NCI-H748 treated with DMSO at 0.1 percent for 48 hours (cell line): ENCODE results near the gene TBCEL.
"Not testable (repeated sequence)": the region's sequence is repeated elsewhere in the genome, so short reads cannot be mapped to it uniquely, and the experiment has no call there.

Experiments
- DNase-seq: peaks from one replicate; lab custom pipeline; 2025; lab: John Stamatoyannopoulos, UW

The TBCEL gene, protein sequence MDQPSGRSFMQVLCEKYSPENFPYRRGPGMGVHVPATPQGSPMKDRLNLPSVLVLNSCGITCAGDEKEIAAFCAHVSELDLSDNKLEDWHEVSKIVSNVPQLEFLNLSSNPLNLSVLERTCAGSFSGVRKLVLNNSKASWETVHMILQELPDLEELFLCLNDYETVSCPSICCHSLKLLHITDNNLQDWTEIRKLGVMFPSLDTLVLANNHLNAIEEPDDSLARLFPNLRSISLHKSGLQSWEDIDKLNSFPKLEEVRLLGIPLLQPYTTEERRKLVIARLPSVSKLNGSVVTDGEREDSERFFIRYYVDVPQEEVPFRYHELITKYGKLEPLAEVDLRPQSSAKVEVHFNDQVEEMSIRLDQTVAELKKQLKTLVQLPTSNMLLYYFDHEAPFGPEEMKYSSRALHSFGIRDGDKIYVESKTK

DNA sequence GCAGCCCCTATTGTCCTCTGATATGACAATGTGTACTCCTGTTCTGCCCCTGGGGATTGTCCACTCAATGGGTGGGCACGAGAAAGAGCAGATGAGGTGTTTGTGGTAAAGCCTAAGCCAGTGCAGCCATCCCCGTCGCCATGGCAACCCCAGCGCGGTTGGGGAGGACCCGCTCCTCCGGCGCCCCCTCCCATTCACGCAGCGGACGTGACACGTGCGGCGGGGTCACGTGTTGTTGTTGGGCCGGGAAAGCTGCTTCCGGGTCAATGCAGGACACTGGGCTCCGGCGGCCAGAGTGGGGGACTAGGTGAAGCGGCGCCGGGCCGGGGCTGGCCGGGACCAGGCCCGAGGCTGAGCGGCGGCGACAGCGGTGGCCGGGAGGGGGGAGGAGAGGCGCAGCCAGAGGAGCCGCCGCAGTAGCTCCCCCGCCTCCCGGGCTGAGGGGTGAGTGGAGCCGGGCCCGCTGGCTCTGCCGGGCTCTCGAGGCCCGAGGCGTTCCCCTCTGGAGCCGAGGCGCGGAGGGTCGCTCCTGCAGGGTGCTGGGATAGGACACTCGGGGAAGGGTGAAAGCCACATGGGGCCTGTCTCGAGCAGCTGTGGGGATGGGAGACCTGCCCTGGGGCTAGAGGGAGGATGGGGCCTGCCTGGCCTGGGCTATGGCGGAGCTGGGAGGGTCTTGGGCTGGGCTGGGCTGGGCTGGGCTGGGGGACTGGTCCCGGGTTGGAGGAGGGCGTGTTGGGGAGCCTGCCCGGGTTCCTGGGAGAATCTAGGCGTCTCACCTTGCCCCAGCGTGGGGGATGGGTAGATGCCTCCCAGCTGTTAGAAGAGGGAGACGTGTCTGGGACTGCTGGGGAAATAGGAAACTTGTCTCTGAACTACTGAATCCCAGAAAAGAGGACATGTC, at the start of gene TBCEL:
TSS of gene TBCEL (plus strand) at position 255 of the 904 bp plus-strand sequence. CDS start 21,589 bp downstream, outside the sequence.
- peak; percentile 46 for DNase-seq

DNA sequence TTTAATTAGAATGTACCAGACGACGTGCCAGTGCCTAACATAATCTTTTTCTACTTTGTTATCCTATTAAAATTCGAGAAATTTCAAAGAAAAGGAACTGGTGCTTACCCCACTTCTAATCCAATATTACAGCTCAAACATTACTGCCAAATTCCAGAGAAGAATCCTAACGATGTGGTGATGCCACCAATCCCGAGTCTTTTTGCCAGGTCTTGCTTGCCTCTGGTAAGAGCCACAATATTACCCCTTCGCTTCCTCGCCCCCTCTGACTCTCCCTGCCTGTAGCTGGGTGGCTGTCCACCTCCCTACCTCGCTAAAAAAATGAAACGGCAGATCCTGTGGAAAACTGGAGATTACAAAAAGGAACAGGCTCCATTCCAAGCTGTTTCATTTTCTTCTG, 49.4 kb upstream of the TBCEL start:
- DNase-seq, result no peak

DNA sequence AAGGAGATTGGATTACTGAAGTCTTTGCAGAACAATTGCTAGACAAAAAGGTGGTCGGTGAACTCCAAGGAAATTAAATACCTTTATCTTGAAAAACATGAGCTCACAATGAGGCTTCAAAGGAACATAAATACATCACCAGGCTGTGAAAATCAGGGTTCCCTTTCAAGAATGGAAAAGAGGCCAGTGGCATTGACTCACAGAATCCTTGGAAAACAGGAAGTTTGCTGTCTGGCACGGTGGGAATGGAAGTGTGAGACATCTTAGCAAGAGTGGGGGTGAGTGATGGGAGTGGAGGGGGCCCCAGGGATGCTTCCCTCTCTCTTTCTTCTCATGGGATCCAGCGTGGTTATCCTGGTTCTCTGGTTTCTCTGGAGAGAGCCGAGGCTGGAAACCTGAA, 48.9 kb upstream of the TBCEL start:
- no peak for DNase-seq

DNA sequence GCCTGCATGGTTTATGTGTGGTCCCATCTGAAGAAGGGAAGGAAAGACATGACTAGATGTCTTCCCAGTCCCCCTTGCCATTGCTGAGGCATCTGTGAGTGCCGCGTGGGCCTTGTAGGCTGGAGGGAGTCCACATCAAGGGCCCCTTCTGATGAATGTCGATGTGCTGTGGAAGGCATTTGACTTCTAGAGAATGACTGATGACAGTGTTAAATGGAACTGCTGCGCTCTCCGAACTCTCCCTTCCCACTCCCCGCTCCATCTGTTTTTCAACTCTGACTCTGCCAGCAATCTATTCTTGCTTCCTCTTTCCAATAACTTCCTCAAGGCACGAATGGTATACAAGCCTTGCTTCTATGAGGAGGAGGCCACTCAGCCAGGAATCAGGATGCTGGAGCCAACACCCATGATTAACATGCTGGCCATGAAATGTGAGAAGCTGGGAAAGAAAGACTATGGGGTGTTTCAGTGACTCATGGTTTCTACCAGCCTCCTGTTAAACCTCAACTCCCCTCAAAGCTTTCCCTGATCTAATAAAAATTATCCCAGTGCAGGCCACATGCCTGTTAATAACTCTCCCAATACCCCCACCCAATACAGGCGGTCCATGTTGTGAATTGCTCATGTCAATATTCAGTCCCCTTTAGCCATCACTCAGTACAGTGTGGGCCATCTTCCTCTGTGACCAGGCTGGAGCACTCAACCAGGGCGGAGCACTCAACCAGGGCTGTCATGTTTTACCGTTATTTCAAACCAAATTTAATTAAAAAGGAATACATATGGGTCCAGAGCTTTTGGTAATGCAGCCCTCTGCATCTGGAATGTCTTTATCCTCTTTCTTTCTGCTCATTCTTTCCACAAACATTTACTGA, 46.4 kb upstream of the TBCEL start:
- no peak for DNase-seq

DNA sequence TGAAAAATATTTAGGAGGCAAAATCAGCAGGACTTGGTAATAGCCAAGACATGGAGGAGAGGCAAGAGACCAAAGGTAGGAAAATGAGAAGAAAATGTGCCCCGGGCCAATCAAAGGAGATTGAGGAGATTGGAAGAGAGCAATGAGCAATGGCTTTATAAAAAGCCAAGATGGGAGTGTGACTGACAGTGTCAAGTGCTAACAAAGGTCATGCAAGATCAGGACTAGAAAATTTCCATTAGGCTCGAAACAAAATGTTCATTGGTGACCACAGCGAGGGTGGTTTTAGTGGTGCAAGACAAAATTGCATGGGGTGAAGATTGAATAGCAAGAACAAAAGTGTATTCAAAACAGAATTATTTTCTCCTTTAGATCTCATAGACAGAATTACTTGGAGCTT, 45.2 kb upstream of the TBCEL start:
- no peak for DNase-seq

DNA sequence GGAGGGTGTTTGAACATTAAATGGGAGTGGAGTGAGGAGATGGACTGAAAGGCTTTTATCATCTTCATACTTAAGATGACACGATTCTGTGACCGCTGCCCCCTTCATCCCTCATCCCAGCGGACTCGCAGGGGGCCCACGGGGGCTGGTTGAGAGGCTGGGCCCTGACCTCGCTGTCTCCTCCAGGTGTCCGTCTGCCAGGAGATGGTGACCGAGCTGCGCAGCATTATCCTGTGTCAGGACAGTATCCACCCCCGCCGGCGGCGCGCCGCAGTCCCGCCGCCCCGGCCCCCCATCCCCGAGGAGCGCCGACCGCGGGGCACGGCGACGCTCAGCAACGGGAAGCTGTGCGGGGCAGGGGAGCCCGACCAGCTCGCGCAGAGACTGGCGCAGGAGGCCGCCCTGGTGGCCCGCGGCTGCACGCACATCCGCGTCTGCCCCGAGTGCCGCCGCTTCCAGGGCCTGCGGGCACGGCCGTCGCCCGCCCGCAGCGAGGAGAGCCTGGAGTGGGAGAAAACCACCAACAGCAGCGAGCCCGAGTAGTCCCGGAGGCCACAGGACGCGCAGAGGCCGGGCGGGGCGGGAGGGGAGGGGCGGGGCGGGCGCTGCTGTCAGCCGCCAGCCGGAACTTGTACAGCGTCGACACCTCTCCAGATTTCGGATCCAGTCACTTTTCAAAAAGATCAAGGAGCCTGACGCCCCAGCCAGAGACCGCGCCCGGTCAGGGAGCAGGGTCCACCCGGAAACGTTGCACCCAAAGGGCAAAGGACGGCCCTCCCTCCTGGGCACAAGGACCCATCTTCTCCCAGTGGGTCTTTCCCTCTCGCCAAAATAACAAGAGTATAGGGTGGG, 38.0 kb upstream of the TBCEL start:
- DNase-seq, result no peak

DNA sequence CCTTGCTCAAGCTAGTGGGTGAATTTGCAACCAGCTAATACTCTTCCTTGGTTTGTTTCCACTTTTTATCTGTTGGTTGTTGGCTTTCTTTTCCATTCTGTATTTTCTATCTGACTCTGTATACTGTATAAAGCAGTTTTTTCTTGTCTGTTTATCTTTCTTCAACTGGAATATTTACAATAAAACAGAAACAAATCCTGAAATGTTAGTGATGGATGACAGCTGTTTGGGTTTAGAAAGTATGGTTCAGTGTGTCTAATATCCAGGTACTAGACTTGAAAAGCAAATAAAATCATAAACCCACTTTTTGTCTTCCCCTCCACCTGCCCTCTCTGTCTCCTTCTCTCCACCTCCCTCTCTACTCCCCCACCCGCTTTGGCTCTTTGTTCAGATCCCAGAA, 35.3 kb upstream of the TBCEL start:
- no peak for DNase-seq

DNA sequence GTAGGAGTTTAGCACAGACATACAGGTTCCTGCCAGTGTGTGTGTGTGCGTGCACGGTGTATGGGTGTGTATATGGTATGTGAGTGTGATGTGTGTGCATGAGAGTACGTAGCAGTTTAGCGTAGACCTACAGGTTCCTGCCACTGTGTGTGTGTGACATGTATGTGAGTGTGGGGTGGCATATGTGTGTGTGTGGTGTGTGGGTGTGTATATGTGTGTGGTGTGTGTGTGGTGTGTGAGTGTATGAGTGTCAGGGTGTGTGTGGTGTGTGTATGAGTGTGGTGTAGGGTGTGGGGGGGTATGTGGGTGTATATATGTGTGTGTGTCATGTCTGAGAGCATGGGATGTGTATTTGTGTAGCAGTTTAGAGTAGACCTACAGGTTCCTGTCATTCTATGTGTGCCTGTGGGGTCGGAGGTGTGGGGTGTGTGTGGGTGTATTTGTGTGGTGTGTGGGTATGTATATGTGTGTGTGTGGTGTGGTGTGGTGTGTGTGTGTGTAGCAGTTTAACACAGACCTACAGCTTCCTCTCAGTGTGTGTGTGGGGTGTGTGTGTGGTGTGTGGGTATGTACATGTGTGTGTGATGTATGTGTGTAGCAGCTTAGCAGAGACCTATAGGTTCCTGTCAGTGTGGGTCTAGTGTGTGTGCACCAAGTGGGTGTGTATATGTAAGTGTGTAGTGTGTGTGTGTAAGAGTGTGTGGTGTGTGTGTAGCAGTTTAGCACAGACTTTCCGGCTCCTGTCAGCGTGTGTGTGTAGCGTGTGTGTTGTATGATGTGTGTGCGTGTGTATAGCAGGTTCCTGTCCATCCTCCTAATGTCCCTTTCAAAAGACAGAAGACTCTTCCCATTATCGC, 31.8 kb upstream of the TBCEL start:
- no peak for DNase-seq

DNA sequence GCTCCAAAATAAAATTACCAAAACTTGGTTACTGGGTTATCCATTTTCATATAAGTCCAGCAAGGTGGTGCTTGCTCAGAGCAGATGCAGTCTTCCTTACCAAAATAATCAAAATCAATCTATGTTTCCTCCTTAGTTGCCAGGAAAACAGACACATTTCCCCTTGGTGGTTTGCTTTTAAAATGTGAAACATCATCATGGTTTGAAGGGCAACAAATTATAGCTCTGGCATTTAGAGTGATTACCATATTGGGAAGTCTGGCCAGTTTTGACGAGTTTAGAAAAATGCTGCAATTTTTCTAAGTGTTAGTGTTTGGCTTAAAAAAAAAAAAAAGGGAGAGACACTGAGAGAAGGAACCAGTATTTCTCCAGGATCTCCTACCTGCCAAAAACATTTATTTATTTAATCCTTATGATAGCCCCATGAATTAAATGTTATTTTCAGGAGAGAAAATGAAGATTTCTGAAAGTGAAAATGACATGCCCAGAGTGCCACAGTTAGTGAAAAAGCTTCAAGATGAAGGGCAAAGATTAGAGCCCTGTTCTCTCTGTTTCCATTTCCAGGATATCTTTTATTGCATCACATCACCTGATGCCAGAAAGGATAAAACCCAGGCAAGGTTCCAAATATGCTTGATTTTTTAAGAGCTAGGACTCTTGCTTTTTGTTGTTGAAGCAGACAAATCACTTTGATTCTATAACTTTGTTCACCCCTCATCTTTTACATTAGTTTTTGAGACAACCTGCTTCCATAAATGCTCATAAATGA, 29.6 kb upstream of the TBCEL start:
- DNase-seq, result no peak

DNA sequence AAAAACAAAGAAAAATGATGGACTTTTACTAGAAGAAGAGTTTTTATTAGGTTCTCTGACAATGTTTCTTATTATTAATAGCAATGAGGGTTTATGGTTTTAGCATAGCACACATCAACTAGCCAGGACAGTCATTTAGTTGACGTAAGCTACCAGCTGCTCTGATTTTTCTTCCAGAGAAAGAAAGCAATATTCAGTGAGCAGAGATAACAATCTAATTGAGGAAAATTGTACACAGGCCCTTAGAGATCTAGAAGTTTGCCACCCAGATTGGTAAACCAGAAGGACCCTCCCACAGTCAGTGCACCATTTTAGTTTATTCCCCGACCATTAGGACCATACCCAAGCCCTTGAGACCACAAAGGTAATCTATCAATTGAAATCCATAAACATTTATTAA, 28.7 kb upstream of the TBCEL start:
- no peak for DNase-seq

DNA sequence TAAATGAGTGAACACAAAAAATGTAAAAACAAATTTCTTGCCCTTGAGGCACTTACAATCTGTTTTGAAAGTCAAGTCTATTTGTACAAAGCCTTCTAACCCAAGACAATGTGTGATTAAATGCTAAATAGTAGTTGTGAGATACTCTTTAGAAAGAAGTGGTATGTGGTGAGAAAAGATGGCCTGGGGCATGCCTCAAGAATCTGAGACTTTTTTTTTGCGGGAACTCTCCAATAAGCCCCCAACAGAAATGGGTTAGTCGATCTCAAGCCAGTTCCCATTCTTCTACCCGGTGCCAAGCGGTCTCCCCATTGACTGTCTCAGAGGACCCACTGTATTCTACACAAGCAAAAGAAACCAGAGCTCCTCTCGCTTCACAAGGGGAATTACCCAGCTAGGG, 26.9 kb upstream of the TBCEL start:
- DNase-seq, result no peak

DNA sequence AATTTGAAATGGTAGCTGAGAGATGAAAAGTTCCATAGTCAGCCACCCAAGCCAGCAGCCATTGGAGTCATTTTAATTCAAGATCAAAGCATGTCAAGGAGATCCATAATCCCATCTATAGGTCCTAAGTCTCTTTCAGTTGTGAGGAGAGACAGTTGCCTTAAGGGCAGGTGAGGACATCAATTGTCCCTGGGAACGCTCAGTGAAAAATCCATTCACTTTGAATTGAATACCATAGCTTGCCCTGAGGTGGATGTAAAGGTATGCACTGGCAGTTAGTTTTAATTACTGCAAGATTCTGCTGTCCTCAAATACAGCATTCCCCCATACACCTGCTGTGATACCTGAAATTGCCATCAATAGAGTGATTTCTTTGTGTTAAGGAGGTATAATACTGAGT, 25.3 kb upstream of the TBCEL start:
- no peak for DNase-seq

DNA sequence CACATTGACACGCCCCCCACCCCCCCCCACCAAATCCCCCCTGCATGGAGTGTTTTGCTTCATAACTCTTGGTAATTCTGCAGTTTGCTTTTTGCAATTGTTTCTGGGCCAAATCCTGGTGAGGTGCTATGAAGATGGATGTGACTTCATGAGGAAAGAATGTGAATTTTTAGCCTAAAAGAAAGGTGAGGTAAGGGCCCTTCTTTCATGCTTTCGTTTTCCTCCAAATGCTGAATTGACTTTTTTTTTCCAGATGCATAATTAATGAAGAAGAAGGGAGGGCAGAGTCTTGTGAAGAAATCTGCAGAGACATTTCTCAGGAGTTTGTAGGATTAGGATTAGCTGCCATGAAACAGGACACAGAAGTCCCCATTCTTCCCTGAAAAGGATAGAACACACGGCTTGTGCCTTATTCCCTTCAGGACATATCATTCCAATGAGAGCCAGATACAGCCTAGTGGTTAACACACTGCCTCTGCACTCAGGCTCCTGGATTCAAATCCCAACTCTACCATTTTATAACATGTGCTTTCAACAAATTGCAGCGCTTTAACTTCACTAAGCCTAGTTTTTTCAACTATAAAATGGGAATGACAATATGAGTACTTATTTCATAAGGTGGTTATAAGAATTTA, 19.6 kb upstream of the TBCEL start:
- DNase-seq, result no peak

DNA sequence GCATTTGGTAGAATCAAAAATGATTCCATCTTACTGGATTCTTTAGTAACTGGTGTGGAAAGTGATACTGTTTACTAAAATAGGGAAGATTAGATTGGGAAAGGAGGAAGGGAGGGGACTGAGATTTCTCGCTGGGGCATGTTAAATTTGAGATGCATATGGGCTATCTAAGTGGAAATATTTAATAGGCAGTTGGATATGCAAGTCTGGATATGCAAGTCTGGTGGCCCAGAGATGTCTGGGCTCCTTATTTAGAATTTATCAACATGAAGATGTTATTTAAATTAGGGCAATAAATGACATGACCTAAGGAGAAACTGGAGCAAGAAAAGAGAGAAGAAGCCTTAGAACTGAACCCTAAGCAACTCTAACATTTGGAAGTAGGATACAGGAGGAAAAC, 17.0 kb upstream of the TBCEL start:
- DNase-seq, result no peak

DNA sequence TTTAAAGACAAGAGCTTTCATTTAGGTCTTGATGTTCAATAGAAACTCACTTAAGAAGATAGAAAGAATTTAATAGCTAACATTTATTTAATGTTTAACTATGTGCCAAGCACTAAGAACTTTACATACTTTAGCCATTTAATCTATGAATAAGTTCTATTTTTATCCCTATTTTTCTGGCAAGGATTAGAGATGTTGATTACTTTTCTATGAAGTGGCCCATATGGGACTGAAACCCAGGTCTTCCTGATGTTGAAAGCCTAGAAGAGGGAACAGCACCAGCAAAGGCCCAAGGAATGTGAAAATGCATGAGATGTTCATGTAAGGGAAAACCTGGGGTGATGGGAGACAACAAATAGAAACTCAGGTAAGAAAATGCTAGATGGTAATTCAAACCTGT, 15.4 kb upstream of the TBCEL start:
- no peak for DNase-seq

DNA sequence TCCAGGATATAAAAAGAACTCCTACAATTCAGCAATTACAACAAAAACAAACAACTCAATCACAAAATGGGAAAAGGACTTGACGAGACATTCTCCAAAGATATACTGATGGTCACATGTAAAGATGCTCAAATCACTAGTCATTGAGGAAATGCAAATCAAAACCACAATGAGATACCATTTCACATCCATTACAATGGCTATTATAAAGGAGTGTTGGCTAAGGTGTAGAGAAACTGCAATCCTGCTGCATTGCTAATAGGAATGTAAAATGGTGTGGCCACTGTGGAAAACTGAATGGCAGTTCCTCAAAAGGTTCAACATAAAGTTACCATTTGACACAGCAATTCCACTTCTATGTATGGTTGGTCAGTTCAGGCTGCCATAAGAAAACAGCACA, 11.8 kb upstream of the TBCEL start:
- DNase-seq, result no peak

DNA sequence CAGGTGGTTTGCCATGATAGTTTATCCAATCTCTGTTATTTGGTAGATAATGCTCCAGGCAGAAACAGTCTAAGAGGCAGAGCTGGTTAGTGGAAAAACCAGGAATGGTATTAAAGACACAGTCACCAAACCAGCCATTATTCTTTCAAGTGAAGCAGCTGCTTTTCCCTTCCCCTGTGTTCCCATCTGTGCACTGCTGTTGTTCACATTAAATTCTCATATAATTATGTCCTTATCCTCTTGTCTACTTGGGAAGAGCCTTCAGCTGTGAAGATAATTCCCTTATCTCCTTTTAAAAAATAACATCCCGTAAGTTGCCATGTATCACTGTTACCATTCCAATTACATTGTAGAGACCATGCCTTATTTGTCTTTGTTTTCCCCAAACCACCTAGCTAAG, 5.2 kb upstream of the TBCEL start:
- no peak for DNase-seq

DNA sequence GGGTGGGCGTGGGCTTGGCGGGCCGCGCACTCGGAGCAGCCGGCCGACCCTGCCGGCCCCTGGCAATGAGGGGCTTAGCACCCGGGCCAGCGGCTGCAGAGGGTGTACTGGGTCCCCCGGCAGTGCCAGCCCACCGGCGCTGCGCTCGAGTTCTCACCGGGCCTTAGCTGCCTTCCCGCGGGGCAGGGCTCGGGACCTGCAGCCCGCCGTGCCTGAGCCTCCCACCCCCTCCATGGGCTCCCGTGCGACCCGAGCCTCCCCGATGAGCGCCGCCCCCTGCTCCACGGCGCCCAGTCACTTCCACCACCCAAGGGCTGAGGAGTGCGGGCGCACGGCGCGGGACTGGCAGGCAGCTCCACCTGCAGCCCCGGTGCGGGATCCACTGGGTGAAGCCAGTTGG, 2.2 kb upstream of the TBCEL start:
- DNase-seq, result not testable (repeated sequence)

DNA sequence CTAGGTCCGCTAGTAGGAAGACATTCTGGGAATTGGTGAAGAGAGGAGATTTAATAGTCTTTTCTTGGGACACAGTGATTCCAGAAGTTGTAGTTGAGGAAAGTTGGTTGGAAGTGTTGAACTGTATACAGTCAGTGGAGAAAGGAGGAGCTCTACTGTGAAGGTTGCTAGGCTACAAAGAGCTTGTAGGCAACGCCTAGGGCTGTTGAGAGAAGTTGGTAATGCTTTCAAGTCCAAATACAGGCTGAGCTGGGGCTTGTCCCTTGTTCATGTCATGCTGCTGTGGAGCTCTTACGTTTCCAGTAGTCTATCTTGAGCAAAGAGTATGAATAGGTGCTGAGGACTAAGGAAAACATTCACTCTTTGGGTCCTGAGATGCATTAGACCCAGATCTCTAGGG, 1.1 kb downstream of the TBCEL start:
- no peak for DNase-seq
